ENCODE data around the gene ZNF157.

The ZNF157 gene

GRCh38 chrX:47446971-47447370 lies 76.6 kb downstream of the ZNF157 start:
- DNase-seq (ENCODE audit: low read depth in 4 of 4, low spot score in 1 of 4): no peak

- no peak for DNase-seq (ENCODE audit: low read depth in 4 of 4, low spot score in 1 of 4)
Observed at GRCh38 chrX:47447607-47448006, 77.2 kb downstream of the ZNF157 start.

- no peak for DNase-seq (ENCODE audit: low read depth in 4 of 4, low spot score in 1 of 4)
Observed at GRCh38 chrX:47448165-47448806, 77.9 kb downstream of the ZNF157 start.

GRCh38 chrX:47452112-47452511 lies 81.7 kb downstream of the ZNF157 start:
- no peak for DNase-seq (ENCODE audit: low read depth in 4 of 4, low spot score in 1 of 4)

GRCh38 chrX:47456080-47456479 lies 85.7 kb downstream of the ZNF157 start:
- DNase-seq (ENCODE audit: low read depth in 4 of 4, low spot score in 1 of 4): no peak

GRCh38 chrX:47458528-47458927 lies 88.2 kb downstream of the ZNF157 start:
- no peak for DNase-seq (ENCODE audit: low read depth in 4 of 4, low spot score in 1 of 4)

GRCh38 chrX:47460561-47460960 lies 90.2 kb downstream of the ZNF157 start:
- DNase-seq (ENCODE audit: low read depth in 4 of 4, low spot score in 1 of 4): no peak
